NOMO-1 treated with DMSO at 0.1 percent for 48 hours (cell line): Measurements from ENCODE around the gene GRIK2.
"Not testable (repeated sequence)": the region's sequence is repeated elsewhere in the genome, so short reads cannot be mapped to it uniquely, and the experiment has no call there.

ENCODE experiments used
- DNase-seq: peaks from one replicate; lab custom pipeline; 2025; ENCODE audit not compliant: unreplicated experiment; lab: John Stamatoyannopoulos, UW

Gene GRIK2

DNA sequence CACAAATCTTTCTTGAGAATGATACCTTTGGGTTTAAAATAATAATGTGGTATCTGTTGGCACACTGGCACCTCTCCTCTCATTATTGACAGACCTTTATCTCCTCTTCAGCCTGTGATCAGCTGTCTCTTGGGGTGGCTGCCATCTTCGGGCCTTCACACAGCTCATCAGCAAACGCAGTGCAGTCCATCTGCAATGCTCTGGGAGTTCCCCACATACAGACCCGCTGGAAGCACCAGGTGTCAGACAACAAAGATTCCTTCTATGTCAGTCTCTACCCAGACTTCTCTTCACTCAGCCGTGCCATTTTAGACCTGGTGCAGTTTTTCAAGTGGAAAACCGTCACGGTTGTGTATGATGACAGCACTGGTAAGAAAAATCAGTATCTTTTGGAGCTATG, 232.8 kb downstream of the GRIK2 start:
- no peak for DNase-seq

GRCh38 chr6:101630941-101631340, 237.4 kb downstream of the GRIK2 start:
- DNase-seq: no peak

GRCh38 chr6:101633081-101633480, 239.6 kb downstream of the GRIK2 start:
- no peak for DNase-seq

GRCh38 chr6:101638865-101639264, 245.4 kb downstream of the GRIK2 start:
- not testable (repeated sequence) for DNase-seq

DNA sequence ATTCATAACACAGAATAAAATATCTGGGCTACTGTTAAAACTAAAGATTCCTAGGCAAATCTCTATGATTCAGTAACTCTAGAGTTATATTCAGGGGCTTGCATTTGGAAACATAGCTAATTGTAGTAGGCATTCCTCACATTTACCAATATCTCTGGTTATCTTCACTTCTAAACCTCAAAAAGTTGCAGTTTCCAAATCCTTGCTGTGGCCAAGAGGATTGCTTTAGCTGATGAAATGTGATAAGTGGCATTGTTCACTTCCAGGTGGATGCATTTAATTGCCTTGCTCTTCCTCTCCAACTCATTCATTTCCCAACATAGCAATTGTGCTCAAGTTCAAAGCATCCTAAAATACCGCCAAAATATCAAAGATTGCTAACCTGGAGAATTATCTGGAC, 246.6 kb downstream of the GRIK2 start:
- DNase-seq: no peak

DNA sequence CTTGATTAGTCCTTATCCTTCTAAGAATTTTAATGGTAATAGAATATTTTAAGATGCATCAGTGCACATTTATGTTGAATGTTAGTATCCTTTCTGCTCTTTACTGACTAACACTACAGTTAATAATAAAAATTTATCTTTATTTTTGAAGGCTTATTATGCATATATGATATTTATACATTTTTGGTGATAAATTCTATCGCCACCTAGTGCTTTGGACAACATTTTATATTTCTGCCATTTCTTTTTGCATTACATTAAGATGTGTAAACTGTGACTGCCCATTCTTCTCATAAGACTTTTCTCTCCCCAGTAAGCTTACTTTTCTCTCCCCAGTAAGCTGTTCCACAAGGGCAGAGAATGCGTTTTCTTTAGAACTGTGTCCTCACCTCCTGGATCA, 252.3 kb downstream of the GRIK2 start:
- no peak for DNase-seq

DNA sequence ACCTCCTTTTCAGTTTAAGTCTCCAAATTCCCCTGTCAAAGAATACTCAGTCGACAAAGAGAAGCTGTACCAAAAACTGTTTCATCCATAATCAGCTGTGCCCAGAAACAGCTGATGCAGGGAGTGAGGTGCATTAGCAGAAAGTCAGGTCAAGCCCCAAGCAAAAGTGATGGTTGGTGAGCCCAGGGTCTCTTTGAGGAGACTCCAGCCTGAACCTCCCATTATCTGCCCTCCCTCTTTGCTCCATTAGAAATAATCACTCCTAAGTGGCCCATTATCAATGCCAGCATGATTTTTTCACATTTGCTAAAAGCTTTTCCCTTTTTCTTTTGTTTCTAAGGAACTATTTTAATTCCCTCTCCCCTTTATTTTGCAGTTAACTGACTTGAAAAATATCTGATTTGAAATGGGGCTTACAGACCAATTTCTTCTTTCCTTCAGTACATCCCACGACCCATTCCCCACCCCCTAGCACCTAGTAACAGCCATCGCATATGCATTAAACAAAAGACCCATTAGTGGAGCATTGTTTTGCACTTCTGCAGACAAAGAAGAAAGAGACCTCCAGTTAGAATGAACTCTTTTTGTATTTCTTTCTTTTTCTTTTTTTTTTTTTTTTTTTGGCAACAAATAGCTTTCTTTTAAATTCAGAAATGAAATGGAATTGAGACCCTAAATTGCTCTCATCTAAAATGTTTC, 257.0 kb downstream of the GRIK2 start:
- no peak for DNase-seq

DNA sequence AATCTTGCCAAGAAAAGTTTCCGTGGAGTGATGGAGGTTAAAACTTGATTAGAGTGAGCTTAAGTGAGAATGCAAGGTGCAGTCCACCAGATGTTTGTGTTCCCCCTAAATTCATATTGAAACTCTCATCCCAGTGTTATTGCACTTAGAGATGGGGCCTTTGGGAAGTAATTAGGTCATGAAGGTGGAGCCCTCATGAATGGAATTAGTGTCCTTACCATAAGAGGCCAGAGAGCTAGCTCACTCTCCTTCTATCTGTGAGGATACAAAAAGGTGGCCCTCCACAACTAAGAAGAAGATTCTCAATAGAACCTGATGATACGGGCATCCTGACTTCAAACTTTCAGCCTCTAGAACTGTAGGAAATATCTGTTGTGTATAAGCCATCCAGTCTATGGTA, 258.6 kb downstream of the GRIK2 start:
- no peak for DNase-seq

DNA sequence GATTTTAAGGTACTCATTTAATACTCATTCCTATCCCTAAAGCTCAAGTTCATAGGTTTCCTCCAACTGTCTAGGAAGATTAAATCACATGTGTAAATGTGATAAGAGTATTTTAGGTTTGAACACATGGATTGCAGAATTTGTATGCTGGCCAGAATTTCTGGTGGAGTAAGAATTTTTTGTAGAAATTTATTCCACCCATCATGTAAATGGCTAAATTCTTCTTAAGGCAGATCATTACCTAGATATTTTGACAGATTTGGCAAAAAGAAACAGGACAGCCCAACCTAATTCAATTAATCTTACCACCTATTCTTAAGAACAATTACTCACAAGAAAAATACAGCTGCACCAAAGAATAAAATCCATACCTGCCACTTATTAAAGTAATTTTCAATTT, 261.6 kb downstream of the GRIK2 start:
- DNase-seq: no peak

DNA sequence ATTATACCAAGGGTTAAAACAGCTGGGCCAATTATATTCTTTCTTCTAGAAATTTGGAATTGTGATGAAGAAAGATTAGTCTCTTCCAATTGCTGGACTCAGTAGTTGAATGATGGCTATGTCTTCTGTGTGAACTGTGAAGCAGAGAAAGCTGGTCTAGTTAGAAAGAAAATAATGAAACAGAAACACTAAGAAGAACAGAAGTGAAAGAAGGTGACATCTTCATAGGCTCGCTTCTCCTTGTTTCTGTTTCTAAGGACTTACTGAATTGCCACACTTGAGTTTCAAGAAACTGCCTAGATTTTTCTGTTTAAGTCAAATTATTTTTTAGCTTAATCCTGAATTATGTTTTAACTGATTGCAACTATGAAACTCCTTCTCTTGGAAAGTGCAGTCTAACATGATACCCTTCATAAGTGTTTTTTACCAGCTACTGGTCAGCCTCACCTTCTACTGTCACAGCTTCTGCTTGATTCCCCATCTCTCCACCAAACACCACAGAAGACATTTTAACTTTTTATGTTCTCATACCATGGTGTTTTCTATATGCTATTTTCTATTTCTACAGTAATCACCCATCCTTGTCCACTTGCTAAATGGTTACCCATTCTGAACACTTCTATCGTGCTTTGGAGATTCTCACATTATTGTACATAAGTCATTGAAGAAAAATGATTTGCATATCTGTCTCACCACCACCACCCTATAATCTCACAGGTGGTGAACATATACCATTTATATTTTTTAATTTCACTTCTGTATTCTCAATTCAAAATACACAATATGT, 268.8 kb downstream of the GRIK2 start:
- no peak for DNase-seq

- DNase-seq: no peak
Observed at GRCh38 chr6:101663100-101663499, 269.6 kb downstream of the GRIK2 start.

DNA sequence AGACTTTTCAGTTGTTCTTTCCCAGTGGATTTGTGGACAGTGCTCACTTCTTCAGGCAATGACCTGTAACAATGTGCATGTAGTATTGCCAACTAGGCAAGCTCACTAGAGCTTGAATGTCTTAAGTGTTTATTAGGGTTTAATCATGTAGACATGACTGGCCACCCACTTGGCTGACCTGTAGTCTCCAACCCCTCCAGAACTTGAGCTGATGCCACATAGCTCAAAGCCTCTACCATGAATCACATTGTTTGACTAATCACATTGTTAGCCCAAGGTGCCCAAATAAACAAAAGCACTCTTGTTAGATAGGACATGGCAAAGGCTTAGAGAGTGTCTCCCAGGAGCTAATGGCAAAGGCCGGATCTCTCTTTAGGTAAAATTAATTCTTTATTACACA, 272.7 kb downstream of the GRIK2 start:
- no peak for DNase-seq

- no peak for DNase-seq
Observed at GRCh38 chr6:101668496-101669030, 275.1 kb downstream of the GRIK2 start.

DNA sequence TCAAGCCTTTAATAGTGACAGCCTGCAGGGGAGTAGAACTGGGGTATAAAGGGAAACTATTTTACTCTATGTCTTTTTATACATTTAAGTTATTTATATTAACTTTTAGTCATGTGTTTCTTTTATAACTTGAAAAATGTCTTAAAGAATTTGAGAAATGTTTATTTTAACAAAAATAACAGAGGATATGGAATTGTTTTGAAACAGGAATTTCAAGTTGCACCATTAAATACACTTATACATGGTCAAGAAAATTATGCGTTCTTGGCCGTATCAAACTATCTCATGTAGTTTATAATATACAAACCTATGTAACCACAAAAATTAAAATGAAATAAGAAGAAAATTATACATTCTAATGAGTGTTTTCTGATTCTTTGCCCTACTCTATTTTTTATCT, 282.7 kb downstream of the GRIK2 start:
- no peak for DNase-seq

DNA sequence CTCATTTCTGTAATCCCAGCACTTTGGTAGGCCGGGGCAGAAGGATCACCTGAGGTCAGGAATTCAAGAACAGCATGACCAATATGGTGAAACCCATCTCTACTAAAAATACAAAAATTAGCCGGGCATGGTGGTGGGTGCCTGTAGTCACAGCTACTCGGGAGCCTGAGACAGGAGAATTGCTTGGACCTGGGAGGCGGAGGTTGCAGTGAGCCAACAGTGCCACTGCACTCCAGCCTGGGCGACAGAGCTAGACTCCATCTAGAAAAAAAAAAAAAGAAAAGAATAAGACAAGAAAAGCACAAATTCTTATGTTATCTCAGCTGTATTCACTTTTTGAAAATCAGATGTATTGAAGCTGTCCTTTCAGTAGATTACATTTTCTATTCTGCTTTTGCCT, 289.4 kb downstream of the GRIK2 start:
- no peak for DNase-seq

DNA sequence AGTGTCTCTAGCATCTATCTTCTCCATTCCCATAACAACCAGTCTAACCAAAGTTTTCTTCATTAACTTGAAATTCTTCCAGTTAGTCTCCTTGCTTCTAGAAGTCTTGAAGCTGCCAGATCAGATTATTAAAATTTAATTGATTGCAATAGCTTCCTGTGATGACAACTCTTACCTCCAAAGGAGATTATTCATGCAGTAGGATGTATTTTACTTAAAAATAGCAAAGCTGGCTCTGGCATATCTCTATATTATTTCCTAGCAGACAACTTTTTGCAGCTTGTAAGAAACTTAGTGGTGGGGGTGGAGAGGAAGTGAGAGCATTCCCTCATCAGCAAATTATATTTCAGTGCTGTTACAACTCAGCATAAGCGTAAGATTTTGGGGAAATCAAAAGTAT, 290.4 kb downstream of the GRIK2 start:
- DNase-seq: no peak

GRCh38 chr6:101686653-101687052, 293.1 kb downstream of the GRIK2 start:
- DNase-seq: no peak

- no peak for DNase-seq
Observed at GRCh38 chr6:101689156-101689555, 295.6 kb downstream of the GRIK2 start.

DNA sequence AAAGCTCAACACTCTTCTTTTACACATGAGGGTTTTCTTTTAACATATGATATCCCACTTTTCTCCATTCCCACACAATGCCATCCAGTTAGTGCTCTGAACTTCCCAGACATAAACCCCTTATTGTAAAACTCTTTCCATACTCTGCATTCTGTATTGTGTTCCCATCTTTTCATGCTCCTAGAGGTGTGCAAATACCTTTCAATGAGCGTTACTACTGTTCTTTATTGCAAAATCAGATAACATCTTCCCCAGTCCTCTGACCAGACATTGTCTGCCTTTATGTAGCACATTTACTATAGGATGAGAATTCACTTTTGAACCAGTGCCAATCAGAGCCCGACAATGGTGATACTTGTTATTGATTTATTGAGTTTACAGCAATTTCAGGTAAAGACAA, 296.2 kb downstream of the GRIK2 start:
- DNase-seq: no peak

- DNase-seq: no peak
Observed at GRCh38 chr6:101700655-101701054, 307.1 kb downstream of the GRIK2 start.

- no peak for DNase-seq
Observed at GRCh38 chr6:101703311-101703710, 309.8 kb downstream of the GRIK2 start.

GRCh38 chr6:101705866-101706265, 312.4 kb downstream of the GRIK2 start:
- DNase-seq: no peak
